ENCODE data around the gene HCN4.

The HCN4 gene

GRCh38 chr15:73295630-73296286 is 73.0 kb downstream of the HCN4 start:
- DNase-seq (ENCODE audit: low read depth): no peak

- DNase-seq (ENCODE audit: low read depth): no peak
These were observed 75.0 kb downstream of the HCN4 start for GRCh38 chr15:73293773-73294172.

- no peak for DNase-seq (ENCODE audit: low read depth)
These were observed 77.3 kb downstream of the HCN4 start for GRCh38 chr15:73291441-73291840.

- DNase-seq (ENCODE audit: low read depth): no peak
These were observed 81.7 kb downstream of the HCN4 start for GRCh38 chr15:73287019-73287418.

- DNase-seq (ENCODE audit: low read depth): no peak
These were observed 82.4 kb downstream of the HCN4 start for GRCh38 chr15:73286311-73286710.

GRCh38 chr15:73284090-73284716 is 84.6 kb downstream of the HCN4 start:
- no peak for DNase-seq (ENCODE audit: low read depth)

- no peak for DNase-seq (ENCODE audit: low read depth)
These were observed 85.3 kb downstream of the HCN4 start for GRCh38 chr15:73283366-73283962.

- no peak for DNase-seq (ENCODE audit: low read depth)
These were observed 86.0 kb downstream of the HCN4 start for GRCh38 chr15:73282567-73283365.

GRCh38 chr15:73275862-73276261 is 92.9 kb downstream of the HCN4 start:
- no peak for DNase-seq (ENCODE audit: low read depth)

GRCh38 chr15:73273181-73274002 is 95.4 kb downstream of the HCN4 start:
- DNase-seq (ENCODE audit: low read depth): no peak

GRCh38 chr15:73270366-73271097 is 98.2 kb downstream of the HCN4 start:
- DNase-seq (ENCODE audit: low read depth): no peak
